ENCODE measurements around the gene NTRK2. TPM values are rescaled to one million over a fixed set of nuclear protein-coding genes. Genes with fewer than 3 reads are reported as not detected.

Gene NTRK2
- total and polyA plus RNA-seq, 10 of the 15 experiments (the other 5 are each of a cell fraction or from before 2014, with no cell fraction given): 0.42 to 4.6 (median 0.65) TPM

DNA sequence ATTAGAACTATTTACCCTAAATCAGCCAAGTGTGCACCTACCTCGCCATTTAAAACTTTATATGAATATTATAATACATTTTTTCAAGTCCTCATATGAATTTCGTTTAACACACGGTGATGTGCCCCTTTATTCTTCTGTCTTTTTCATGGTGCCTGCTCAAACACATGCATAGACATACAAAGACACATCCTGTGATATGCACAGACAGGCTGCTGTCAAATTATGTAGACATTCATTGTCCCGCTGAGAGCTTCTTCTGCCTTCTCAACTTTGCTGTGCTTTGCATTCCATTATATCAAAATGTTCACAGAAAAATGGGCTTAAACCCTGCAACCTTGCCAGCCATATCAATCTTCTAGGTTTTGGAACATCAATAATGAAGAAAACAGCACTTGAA, 193.8 kb downstream of the NTRK2 start:
- in situ Hi-C loops (cut with MboI): no loop called here
- TF ChIP-seq, protein P1, sequence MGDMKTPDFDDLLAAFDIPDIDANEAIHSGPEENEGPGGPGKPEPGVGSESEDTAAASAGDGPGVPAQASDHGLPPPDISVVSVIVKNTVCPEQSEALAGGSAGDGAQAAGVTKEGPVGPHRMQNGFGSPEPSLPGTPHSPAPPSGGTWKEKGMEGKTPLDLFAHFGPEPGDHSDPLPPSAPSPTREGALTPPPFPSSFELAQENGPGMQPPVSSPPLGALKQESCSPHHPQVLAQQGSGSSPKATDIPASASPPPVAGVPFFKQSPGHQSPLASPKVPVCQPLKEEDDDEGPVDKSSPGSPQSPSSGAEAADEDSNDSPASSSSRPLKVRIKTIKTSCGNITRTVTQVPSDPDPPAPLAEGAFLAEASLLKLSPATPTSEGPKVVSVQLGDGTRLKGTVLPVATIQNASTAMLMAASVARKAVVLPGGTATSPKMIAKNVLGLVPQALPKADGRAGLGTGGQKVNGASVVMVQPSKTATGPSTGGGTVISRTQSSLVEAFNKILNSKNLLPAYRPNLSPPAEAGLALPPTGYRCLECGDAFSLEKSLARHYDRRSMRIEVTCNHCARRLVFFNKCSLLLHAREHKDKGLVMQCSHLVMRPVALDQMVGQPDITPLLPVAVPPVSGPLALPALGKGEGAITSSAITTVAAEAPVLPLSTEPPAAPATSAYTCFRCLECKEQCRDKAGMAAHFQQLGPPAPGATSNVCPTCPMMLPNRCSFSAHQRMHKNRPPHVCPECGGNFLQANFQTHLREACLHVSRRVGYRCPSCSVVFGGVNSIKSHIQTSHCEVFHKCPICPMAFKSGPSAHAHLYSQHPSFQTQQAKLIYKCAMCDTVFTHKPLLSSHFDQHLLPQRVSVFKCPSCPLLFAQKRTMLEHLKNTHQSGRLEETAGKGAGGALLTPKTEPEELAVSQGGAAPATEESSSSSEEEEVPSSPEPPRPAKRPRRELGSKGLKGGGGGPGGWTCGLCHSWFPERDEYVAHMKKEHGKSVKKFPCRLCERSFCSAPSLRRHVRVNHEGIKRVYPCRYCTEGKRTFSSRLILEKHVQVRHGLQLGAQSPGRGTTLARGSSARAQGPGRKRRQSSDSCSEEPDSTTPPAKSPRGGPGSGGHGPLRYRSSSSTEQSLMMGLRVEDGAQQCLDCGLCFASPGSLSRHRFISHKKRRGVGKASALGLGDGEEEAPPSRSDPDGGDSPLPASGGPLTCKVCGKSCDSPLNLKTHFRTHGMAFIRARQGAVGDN (IDR thresholded peaks at IDR 0.05): no peak
- TF ChIP-seq, protein P2, sequence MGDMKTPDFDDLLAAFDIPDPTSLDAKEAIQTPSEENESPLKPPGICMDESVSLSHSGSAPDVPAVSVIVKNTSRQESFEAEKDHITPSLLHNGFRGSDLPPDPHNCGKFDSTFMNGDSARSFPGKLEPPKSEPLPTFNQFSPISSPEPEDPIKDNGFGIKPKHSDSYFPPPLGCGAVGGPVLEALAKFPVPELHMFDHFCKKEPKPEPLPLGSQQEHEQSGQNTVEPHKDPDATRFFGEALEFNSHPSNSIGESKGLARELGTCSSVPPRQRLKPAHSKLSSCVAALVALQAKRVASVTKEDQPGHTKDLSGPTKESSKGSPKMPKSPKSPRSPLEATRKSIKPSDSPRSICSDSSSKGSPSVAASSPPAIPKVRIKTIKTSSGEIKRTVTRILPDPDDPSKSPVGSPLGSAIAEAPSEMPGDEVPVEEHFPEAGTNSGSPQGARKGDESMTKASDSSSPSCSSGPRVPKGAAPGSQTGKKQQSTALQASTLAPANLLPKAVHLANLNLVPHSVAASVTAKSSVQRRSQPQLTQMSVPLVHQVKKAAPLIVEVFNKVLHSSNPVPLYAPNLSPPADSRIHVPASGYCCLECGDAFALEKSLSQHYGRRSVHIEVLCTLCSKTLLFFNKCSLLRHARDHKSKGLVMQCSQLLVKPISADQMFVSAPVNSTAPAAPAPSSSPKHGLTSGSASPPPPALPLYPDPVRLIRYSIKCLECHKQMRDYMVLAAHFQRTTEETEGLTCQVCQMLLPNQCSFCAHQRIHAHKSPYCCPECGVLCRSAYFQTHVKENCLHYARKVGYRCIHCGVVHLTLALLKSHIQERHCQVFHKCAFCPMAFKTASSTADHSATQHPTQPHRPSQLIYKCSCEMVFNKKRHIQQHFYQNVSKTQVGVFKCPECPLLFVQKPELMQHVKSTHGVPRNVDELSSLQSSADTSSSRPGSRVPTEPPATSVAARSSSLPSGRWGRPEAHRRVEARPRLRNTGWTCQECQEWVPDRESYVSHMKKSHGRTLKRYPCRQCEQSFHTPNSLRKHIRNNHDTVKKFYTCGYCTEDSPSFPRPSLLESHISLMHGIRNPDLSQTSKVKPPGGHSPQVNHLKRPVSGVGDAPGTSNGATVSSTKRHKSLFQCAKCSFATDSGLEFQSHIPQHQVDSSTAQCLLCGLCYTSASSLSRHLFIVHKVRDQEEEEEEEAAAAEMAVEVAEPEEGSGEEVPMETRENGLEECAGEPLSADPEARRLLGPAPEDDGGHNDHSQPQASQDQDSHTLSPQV (IDR thresholded peaks at IDR 0.05): no peak
- TF ChIP-seq, protein P3, sequence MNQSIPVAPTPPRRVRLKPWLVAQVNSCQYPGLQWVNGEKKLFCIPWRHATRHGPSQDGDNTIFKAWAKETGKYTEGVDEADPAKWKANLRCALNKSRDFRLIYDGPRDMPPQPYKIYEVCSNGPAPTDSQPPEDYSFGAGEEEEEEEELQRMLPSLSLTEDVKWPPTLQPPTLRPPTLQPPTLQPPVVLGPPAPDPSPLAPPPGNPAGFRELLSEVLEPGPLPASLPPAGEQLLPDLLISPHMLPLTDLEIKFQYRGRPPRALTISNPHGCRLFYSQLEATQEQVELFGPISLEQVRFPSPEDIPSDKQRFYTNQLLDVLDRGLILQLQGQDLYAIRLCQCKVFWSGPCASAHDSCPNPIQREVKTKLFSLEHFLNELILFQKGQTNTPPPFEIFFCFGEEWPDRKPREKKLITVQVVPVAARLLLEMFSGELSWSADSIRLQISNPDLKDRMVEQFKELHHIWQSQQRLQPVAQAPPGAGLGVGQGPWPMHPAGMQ (IDR thresholded peaks at IDR 0.05; ENCODE audit: borderline replicate concordance): no peak
- TF ChIP-seq, protein P4, sequence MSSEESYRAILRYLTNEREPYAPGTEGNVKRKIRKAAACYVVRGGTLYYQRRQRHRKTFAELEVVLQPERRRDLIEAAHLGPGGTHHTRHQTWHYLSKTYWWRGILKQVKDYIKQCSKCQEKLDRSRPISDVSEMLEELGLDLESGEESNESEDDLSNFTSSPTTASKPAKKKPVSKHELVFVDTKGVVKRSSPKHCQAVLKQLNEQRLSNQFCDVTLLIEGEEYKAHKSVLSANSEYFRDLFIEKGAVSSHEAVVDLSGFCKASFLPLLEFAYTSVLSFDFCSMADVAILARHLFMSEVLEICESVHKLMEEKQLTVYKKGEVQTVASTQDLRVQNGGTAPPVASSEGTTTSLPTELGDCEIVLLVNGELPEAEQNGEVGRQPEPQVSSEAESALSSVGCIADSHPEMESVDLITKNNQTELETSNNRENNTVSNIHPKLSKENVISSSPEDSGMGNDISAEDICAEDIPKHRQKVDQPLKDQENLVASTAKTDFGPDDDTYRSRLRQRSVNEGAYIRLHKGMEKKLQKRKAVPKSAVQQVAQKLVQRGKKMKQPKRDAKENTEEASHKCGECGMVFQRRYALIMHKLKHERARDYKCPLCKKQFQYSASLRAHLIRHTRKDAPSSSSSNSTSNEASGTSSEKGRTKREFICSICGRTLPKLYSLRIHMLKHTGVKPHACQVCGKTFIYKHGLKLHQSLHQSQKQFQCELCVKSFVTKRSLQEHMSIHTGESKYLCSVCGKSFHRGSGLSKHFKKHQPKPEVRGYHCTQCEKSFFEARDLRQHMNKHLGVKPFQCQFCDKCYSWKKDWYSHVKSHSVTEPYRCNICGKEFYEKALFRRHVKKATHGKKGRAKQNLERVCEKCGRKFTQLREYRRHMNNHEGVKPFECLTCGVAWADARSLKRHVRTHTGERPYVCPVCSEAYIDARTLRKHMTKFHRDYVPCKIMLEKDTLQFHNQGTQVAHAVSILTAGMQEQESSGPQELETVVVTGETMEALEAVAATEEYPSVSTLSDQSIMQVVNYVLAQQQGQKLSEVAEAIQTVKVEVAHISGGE (CRISPR knock-in tag; IDR thresholded peaks at IDR 0.05): no peak
- TF ChIP-seq ATF7 (IDR thresholded peaks at IDR 0.05; ENCODE audit: low read depth) (no peak), ZNF24 (IDR thresholded peaks at IDR 0.05) (no peak), BMI1 (IDR thresholded peaks at IDR 0.05; ENCODE audit: borderline replicate concordance) (no peak)
- TF ChIP-seq, protein P5, sequence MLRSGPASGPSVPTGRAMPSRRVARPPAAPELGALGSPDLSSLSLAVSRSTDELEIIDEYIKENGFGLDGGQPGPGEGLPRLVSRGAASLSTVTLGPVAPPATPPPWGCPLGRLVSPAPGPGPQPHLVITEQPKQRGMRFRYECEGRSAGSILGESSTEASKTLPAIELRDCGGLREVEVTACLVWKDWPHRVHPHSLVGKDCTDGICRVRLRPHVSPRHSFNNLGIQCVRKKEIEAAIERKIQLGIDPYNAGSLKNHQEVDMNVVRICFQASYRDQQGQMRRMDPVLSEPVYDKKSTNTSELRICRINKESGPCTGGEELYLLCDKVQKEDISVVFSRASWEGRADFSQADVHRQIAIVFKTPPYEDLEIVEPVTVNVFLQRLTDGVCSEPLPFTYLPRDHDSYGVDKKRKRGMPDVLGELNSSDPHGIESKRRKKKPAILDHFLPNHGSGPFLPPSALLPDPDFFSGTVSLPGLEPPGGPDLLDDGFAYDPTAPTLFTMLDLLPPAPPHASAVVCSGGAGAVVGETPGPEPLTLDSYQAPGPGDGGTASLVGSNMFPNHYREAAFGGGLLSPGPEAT (IDR thresholded peaks at IDR 0.05; ENCODE audit: low read depth): no peak
- ChIA-PET SMC1A (ENCODE audit: uncharacterized antibody, unreplicated experiment) (no interaction called here), POLR2A (no interaction called here), CTCF (no interaction called here), RAD21 (ENCODE audit: unreplicated experiment) (no interaction called here)
- intact Hi-C loops (cut with micrococcal nuclease; ENCODE audit: unreplicated experiment): no loop called here
- FAIRE-seq (no peak), DNase-seq (ENCODE audit: low read depth, low spot score) (no peak), ATAC-seq (no peak)
- Histone ChIP-seq H3K27ac (ENCODE audit: control insufficient read depth, insufficient read depth) (no peak overlapping the region), H3K79me2 (ENCODE audit: control insufficient read depth, insufficient read depth, low read length) (no peaks in the 10 kb centered on the region), H3K4me2 (ENCODE audit: control insufficient read depth, insufficient read depth) (no peak overlapping the region), H3K9ac (ENCODE audit: control insufficient read depth, insufficient read depth, low read length) (no peak overlapping the region), H3K36me3 (ENCODE audit: control insufficient read depth in 2 of 2, insufficient read depth in 2 of 2, low read length in 1 of 2) (no peaks in the 10 kb centered on the region), H4K20me1 (ENCODE audit: control insufficient read depth, insufficient read depth) (no peaks in the 10 kb centered on the region), H3K4me1 (ENCODE audit: control insufficient read depth, insufficient read depth, low read length) (no peaks in the 10 kb centered on the region), H3K27me3 (replicated peaks in 1 of 2; ENCODE audit: control insufficient read depth in 2 of 2, insufficient read depth in 2 of 2, low read length in 1 of 2) (no peaks in the 10 kb centered on the region), H3K9me3 (replicated peaks; ENCODE audit: control insufficient read depth, insufficient read depth, low read length) (no peaks in the 10 kb centered on the region), H2AFZ (ENCODE audit: control insufficient read depth, low read depth, low read length) (no peak overlapping the region), H3K4me3 (no peak overlapping the region)
- BruUV-seq (replicated peaks): no TSS peak
- 9% methylated on average over 4 of the region's 4 CpGs for WGBS (ENCODE audit: insufficient coverage, insufficient replicate concordance, low lambda C conversion rate, missing lambda C conversion rate)
